Nephron progenitor cell (in vitro differentiated cells): ENCODE data around the gene CABP4.
A peak's percentile ranks its signal among the peaks of the same experiment; 100 is the strongest.
"Not testable (repeated sequence)": the region's sequence is repeated elsewhere in the genome, so short reads cannot be mapped to it uniquely, and the experiment has no call there.

Source experiments
- DNase-seq: peaks from one replicate; pipeline ENCODE4 v3.0.0; 2021
- H3K27ac Mint-ChIP-seq: 2 replicates; pipeline ENCODE4 v1.8.0; 2021; ENCODE audit warnings: mild to moderate bottlenecking, moderate library complexity, mixed read lengths
- H3K27me3 Mint-ChIP-seq: 2 replicates; pipeline ENCODE4 v1.8.0; 2021; ENCODE audit warnings: mild to moderate bottlenecking, low read depth, mixed read lengths; ENCODE audit not compliant: poor library complexity
- H3K36me3 Mint-ChIP-seq: 2 replicates; pipeline ENCODE4 v1.8.0; 2021; ENCODE audit warnings: low read depth, mixed read lengths
- H3K4me1 Mint-ChIP-seq: 2 replicates; pipeline ENCODE4 v1.8.0; 2021; ENCODE audit warnings: mixed read lengths
- H3K4me3 Mint-ChIP-seq: 2 replicates; pipeline ENCODE4 v1.8.0; 2021; ENCODE audit warnings: mild to moderate bottlenecking, moderate library complexity, mixed read lengths
- H3K9me3 Mint-ChIP-seq: 2 replicates; pipeline ENCODE4 v1.8.0; 2021; ENCODE audit warnings: mild to moderate bottlenecking, moderate library complexity, mixed read lengths
- CTCF ChIP-seq: fragments of 200-600 bp; sonication (generic); IDR thresholded peaks from 2 replicates; pipeline ENCODE4 v1.5.0; 2021; ENCODE audit warnings: antibody characterized with exemption

CABP4 gene

GRCh38 chr11:67482275-67482826, 27.2 kb downstream of the CABP4 start:
- H3K4me1 Mint-ChIP-seq = peaks cover 41% of the 10 kb centered on the region
- no peak overlapping the region for H3K27ac Mint-ChIP-seq
- peaks cover 7% of the 10 kb centered on the region for H3K36me3 Mint-ChIP-seq
- DNase-seq = no peak
- TF ChIP-seq CTCF = no peak
- peaks cover 24% of the 10 kb centered on the region for H3K27me3 Mint-ChIP-seq
- H3K9me3 Mint-ChIP-seq = peaks cover 13% of the 10 kb centered on the region
- H3K4me3 Mint-ChIP-seq = peak overlapping the region; percentile 86

- peaks cover 8% of the 10 kb centered on the region for H3K9me3 Mint-ChIP-seq
- H3K4me1 Mint-ChIP-seq = peaks cover 48% of the 10 kb centered on the region
- peak within 1 kb of the TSS; percentile 86 for H3K4me3 Mint-ChIP-seq
- TF ChIP-seq CTCF = no peak
- peaks cover 14% of the 10 kb centered on the region for H3K36me3 Mint-ChIP-seq
- H3K27ac Mint-ChIP-seq = peak within 1 kb of the TSS; percentile 90
- DNase-seq = peak; percentile 99
- H3K27me3 Mint-ChIP-seq = peaks cover 23% of the 10 kb centered on the region
Measured at GRCh38 chr11:67482827-67483798, 28.0 kb downstream of the CABP4 start, which contains the start of gene AIP. AIP (plus strand) TSS chr11:67483026; CDS start chr11:67483159, 133 bp downstream.

- Mint-ChIP-seq H3K27ac (no peak overlapping the region), H3K27me3 (peaks cover 18% of the 10 kb centered on the region), H3K4me3 (peak overlapping the region; percentile 86), H3K4me1 (peaks cover 48% of the 10 kb centered on the region), H3K9me3 (peaks cover 8% of the 10 kb centered on the region), H3K36me3 (peaks cover 15% of the 10 kb centered on the region)
- TF ChIP-seq CTCF = no peak
- DNase-seq = no peak
Measured at GRCh38 chr11:67483831-67484665, 28.9 kb downstream of the CABP4 start.

GRCh38 chr11:67484847-67485311, 29.7 kb downstream of the CABP4 start:
- Mint-ChIP-seq H3K4me3 (peak overlapping the region; percentile 86), H3K27me3 (peaks cover 15% of the 10 kb centered on the region), H3K27ac (no peak overlapping the region), H3K9me3 (peaks cover 5% of the 10 kb centered on the region), H3K4me1 (peaks cover 54% of the 10 kb centered on the region), H3K36me3 (peaks cover 19% of the 10 kb centered on the region)
- DNase-seq = no peak
- no peak for TF ChIP-seq CTCF

- H3K4me3 Mint-ChIP-seq = peak overlapping the region; percentile 40
- H3K27me3 Mint-ChIP-seq = peaks cover 13% of the 10 kb centered on the region
- not testable (repeated sequence) for H3K27ac Mint-ChIP-seq, DNase-seq, H3K9me3 Mint-ChIP-seq
- peaks cover 19% of the 10 kb centered on the region for H3K36me3 Mint-ChIP-seq
- H3K4me1 Mint-ChIP-seq = peaks cover 57% of the 10 kb centered on the region
Measured at GRCh38 chr11:67485873-67486361, 30.8 kb downstream of the CABP4 start.
